GM19193 (cell line): ENCODE data around the gene PLXNC1.

Source experiments
- POLR2A ChIP-seq: IDR thresholded peaks from 4 replicates; pipeline ENCODE4 v1.6.1; 2011; ENCODE audit not compliant: insufficient read depth, insufficient read length; ENCODE audit errors: extremely low read depth

PLXNC1 gene

GRCh38 chr12:94239332-94239993 is 91.1 kb downstream of the PLXNC1 start:
- no peak for TF ChIP-seq POLR2A

GRCh38 chr12:94240171-94240570 is 91.8 kb downstream of the PLXNC1 start:
- TF ChIP-seq POLR2A, result no peak

GRCh38 chr12:94242901-94243300 is 94.5 kb downstream of the PLXNC1 start:
- no peak for TF ChIP-seq POLR2A

GRCh38 chr12:94244165-94245133 is 96.1 kb downstream of the PLXNC1 start:
- no peak for TF ChIP-seq POLR2A

DNA sequence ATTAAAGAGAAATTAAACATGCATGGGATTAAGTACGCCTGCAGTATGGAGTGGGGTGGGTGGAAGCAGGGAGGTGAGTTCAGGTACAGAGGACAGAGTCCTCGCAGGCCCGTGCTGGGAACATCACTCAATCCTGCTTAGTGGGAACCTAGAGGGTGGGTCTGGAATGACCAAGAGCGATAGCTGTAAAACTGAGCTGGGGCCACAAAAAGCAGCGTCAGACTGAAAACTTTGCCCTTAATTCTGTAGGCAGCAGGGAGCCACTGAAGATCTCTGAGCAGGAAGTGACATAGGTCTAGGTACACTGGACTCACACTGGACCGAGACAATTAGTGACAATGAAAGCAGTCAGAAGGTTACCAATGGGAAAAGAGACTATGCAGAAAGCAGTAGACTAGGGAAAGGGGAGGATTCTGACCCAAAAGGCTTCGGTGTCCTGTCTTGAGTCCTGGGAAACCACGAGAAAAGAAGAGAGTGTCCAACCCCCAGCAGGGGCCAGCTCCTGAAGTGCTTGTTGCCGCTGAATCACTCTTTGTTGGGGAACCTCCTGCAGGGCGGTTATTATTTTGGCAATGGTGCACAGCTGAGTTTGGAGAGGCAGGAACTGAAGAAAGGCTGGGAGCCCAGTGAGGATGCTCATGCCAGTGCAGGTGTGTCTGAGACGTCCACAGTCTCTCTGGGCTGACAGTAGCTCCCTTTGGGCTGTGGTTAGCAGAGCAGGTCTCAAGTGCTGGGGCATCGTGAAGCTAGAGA is 97.4 kb downstream of the PLXNC1 start:
- TF ChIP-seq POLR2A, result no peak

GRCh38 chr12:94247246-94247645 is 98.9 kb downstream of the PLXNC1 start:
- TF ChIP-seq POLR2A, result no peak

GRCh38 chr12:94248582-94248981 is 100.2 kb downstream of the PLXNC1 start:
- TF ChIP-seq POLR2A, result no peak

- TF ChIP-seq POLR2A, result no peak
Measured at GRCh38 chr12:94250130-94250529, 101.8 kb downstream of the PLXNC1 start.

GRCh38 chr12:94254270-94254669 is 105.9 kb downstream of the PLXNC1 start:
- TF ChIP-seq POLR2A, result no peak

DNA sequence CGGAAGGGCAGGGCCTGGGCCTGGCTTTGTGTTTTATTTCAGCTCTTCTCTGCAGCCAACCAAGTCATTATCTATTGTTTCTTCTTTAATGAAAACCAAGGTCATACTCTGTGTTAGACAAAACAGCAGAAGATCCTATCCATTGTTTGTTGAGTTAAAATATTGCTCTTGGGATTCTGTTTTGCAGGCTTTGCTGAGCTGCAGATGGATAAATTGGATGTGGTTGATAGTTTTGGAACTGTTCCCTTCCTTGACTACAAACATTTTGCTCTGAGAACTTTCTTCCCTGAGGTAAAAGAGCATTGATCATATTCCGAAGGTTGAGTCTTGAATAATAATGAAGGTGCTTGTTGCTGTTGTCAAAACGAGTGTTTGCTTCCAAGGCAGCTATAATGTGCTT is 106.6 kb downstream of the PLXNC1 start:
- TF ChIP-seq POLR2A, result no peak

DNA sequence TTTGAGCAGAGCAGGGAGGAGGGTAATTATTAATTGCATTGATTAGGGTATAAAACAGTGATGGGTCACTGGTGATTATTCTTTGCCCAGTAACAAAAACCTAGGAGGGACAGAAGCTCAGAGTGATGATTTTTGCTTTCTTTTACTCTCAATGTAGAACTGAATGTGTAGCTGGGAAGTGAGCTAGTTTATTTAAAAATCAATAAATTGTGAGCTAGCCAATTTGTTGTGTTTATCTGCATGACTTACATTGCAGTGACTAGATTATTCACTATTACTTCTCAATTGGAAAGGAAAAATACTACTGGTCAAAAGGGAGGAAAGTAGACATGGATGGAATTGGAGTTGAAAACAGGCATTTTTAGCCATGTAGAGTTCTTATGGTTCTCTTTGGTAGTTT is 107.1 kb downstream of the PLXNC1 start:
- TF ChIP-seq POLR2A, result no peak

- no peak for TF ChIP-seq POLR2A
Measured at GRCh38 chr12:94258593-94258992, 110.2 kb downstream of the PLXNC1 start.

- TF ChIP-seq POLR2A, result no peak
Measured at GRCh38 chr12:94260017-94260416, 111.6 kb downstream of the PLXNC1 start.

- no peak for TF ChIP-seq POLR2A
Measured at GRCh38 chr12:94260717-94261116, 112.3 kb downstream of the PLXNC1 start.

GRCh38 chr12:94261119-94261518 is 112.7 kb downstream of the PLXNC1 start:
- no peak for TF ChIP-seq POLR2A
